Activated naive CD4-positive, alpha-beta T cell treated with anti-CD3 and anti-CD28 coated beads, Interleukin-2, amount 50 U/mL, for 16 hours (primary cell): ENCODE data around the gene TYW3.

Source experiments
- DNase-seq: peaks from one replicate; pipeline ENCODE4 v3.0.0-alpha.2; 2020

Gene TYW3, protein sequence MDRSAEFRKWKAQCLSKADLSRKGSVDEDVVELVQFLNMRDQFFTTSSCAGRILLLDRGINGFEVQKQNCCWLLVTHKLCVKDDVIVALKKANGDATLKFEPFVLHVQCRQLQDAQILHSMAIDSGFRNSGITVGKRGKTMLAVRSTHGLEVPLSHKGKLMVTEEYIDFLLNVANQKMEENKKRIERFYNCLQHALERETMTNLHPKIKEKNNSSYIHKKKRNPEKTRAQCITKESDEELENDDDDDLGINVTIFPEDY

DNA sequence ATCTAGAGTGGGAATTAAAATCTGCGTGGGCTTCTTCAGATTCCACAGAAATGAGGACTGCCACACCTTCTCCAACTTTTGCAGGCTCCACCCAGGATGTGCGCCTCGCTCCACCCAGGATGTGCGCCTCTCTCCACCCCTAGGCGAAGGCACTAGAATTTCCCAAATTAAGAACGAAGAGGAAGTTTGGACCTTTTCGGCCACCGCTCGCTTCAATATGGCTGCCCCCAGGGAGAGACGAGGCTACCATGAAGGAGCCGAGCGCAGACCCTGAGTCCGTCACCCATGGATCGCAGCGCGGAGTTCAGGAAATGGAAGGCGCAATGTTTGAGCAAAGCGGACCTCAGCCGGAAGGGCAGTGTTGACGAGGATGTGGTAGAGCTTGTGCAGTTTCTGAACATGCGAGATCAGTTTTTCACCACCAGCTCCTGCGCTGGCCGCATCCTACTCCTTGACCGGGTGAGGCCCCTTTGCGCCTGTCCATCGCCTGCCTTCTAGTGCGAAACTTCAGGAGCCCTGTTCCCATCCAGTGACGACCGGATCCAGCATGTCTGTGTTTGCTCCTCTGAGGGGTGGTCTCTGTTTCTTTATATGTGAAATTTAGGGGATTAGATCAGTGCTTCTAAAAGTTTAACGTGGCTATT lies at the start of gene TYW3, which contains the start of gene CRYZ:
Gene TYW3, plus strand, starts transcription at position 193 of the 644 bp plus-strand sequence. Its CDS starts 93 bp downstream, at position 286.
Gene CRYZ, minus strand, starts transcription at position 91 of the 644 bp plus-strand sequence. CDS start 8,229 bp downstream, outside the sequence.
- peak; percentile 84 for DNase-seq

DNA sequence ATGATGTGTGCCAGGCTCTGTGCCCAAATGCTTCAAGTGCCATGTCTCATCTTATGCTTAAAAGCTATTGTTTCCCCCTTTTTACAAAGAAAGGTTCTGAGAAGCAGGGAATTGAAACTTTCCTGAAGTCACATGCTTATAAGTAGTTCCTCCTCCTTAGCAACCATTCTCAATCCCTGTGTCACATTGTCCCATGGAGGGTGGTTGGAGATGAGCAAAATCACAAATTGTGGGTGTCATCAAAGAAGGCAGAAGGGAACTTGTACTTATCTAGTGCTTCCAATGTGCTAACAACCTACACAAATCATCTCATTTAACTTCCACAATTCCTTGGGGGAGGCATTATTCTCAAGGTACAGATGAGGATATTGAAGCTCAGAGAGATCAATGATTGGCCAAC lies 49.3 kb upstream of the TYW3 start:
- no peak for DNase-seq

- DNase-seq, result no peak
Observed at GRCh38 chr1:74684301-74684700, 48.7 kb upstream of the TYW3 start.

DNA sequence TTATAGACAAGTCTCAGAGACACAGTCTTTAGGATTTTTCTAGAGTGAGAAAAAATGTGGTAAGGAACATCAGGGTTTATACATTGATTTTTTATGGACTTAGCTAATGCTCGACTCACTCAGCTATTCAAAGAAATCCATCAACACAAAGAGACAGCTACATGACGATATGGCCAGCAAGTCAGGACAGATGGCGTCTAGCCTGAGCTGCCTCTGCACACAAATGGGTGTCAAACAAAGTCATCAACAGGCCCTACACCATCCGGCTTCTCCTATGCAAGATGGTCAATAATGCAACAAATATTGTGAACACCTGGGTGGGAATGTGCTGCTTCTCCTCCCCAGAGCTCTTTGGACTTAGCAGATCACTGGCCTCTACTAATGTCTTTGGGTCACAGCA lies 46.0 kb upstream of the TYW3 start:
- no peak for DNase-seq

GRCh38 chr1:74689621-74690363 lies 43.2 kb upstream of the TYW3 start:
- DNase-seq, result peak; percentile 15

GRCh38 chr1:74690364-74690696 lies 42.6 kb upstream of the TYW3 start:
- no peak for DNase-seq

DNA sequence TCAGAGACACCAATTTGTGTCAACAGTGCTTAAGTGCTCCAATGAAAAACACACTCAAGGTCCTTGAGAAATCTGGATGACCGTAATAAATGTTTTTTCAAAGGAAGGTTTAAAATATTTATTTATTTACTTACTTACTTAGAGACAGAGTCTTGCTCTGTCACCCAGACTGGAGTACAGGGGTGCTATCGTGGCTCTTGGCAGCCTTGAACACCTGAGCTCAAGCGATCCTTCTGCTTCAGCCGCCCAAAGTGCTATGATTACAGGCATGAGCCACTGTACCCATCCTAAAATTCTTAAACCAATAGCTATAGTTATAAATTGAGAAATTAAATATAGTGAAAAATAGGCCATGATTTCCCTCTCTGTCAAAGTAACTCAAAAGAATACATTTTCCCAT lies 42.0 kb upstream of the TYW3 start:
- no peak for DNase-seq

DNA sequence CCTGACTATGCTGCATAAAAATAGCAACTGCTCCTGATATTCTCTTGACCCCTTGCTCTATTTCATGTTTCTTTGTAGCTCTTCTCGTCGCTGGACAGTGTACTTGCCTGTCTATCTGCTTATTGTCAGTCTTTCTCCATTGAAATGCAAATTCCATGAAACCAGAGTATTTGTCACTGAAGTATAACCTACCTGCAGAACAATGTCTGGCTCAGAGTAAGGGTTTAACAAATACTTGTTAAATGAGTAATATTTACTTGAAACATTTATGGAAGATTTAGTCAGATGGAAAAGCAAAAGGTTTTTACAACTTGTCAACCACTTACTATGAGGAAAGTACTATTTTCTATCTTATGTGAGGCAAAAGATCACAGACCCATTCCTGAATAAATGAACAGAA lies 39.5 kb upstream of the TYW3 start:
- DNase-seq, result no peak

DNA sequence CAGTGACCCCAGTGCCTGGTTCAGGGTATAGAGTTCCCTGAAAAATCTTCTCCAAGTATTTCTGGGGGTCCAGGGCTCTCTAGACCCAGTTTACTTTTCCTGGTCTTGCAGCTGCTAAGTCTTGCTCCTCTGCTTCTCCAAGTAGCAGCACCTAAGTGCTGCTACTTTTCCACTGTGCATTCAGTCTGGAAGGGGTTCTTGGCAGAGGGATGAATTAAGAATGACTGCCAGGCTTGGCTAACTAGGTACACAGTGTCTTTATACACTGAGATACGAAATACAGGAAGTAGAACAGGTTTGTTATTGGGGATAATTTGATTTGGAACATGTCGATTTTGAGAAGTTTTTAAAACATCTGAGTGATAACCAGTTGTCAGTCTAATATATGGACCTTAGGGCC lies 35.1 kb upstream of the TYW3 start:
- no peak for DNase-seq

GRCh38 chr1:74699331-74699730 lies 33.6 kb upstream of the TYW3 start:
- no peak for DNase-seq

- DNase-seq, result no peak
Observed at GRCh38 chr1:74703386-74704182, 29.4 kb upstream of the TYW3 start.

GRCh38 chr1:74712881-74713280 lies 20.1 kb upstream of the TYW3 start:
- DNase-seq, result no peak

DNA sequence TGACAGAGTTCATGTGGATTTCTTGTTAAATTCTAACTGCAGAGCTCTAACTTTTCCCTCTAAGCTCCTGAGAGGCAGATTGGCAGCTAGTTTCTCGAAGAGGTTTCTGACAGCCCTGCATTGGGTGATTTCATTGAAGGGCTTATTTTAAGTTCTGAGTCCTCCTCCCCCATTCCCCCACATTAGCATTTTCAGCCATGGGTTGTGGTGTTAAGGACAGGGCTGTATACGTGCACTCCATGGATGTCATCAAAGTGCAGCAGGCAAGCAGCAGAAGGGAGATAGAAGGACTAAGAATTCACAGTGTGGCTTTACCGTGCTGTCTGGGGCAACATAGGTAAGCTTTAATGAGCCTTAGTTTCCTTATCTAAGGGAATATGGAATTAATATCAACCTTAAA lies 19.1 kb upstream of the TYW3 start:
- no peak for DNase-seq

GRCh38 chr1:74714429-74715235 lies 18.3 kb upstream of the TYW3 start:
- no peak for DNase-seq

DNA sequence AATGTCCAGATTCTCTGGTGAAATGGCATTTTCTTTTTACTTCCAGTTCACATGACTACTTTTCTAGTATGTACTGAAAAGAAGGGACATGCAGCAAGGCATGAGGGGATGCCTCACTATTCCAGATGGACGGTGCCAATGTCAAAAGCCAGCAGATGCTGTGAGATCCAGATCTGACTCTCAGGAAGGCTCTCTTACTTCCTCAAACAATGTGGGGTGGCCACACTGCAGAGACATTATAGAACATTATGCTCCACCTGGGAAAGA lies 17.8 kb upstream of the TYW3 start:
- DNase-seq, result no peak

DNA sequence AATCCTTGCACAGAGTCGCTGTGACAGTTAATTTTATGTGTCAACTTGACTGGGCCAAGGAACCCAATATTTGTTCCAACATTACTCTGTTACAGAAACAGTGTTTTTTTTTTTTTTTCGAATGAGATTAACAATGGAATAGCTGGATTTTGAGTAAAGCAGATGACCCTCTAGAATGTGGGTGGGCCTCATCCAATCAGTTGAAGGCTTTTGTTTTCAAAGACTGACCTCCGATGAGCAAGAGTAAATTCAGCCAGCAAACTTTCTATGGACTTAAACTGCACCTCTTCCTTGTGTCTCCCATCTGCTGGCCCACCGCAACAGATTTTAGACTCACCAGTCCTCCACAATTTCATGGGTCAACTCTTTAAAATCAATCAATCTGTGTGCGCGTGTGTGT lies 17.1 kb upstream of the TYW3 start:
- DNase-seq, result no peak

GRCh38 chr1:74716822-74717221 lies 16.1 kb upstream of the TYW3 start:
- no peak for DNase-seq

DNA sequence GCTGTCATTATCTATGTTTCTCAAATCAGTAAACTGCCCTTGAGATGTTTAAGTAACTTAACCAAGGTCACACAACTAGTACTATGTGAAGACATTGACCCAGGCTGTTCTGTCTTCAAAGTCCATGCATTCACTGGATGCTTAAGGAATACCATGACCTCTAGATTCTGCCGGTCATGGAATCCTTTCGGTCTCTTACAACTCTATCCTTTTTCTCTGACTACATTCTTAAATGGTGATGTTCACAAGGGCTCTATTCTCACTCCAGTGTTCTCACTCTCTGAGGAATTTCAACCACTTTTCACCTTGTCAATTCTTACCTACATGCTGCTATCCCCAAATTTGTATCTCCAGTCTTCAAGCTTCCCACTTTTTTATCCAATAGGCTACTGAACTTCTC lies 15.3 kb upstream of the TYW3 start:
- no peak for DNase-seq

DNA sequence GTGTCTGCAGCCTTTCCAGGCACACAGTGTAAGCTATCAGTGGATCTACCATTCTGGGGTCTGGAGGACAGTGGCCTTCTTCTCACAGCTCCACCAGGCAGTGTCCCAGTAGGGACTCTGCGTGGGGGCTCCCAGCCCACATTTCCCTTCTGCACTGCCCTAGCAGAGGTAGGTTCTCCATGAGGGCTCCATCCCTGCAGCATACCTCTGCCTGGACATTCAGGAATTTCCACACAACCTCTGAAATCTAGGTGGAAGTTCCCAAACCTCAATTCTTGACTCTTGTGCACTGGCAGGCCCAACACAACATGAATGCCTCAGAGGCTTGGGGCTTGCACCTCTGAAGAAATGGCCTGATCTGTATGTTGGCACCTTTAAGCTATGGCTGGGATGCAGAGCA lies 6.9 kb upstream of the TYW3 start:
- DNase-seq, result no peak

DNA sequence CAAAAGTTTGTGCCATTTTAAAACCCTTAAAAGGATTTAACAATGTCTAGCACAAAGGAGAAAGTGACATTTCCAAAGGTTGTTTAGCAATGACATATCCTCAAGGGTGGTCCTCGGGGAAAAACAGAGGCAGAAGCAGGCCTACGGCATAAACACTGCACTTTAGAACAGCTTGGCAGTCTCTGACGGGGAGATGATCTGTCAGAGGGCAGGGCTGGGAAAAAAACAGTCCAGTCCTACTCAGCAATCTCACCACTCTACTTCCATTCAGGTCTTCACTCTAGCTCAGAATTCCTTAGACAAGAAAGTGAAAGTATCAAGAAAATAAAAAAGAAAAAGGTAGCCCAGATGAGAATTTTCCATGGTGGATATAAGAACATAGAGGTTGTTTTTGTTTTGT lies 4.2 kb upstream of the TYW3 start:
- DNase-seq, result no peak

- DNase-seq, result no peak
Observed at GRCh38 chr1:74729741-74730478, 3.0 kb upstream of the TYW3 start.
